ENCODE data around the gene CXCL16. TPM values are rescaled to one million over a fixed set of nuclear protein-coding genes. Genes with fewer than 3 reads are reported as not detected.

Gene CXCL16
- total RNA-seq, 6 experiments from 2014 or later, result 0.31 to 0.92 (median 0.62) TPM

GRCh38 chr17:4738136-4739121 is 1.3 kb downstream of the CXCL16 start:
- peak overlapping the region; percentile 72 for H3K4me3 Mint-ChIP-seq
- DNase-seq, result no peak
- H3K27me3 Mint-ChIP-seq (ENCODE audit: insufficient read depth), result peaks cover 40% of the 10 kb centered on the region
- no peaks in the 10 kb centered on the region for H3K36me3 Mint-ChIP-seq (ENCODE audit: low read depth)
- H3K4me1 Mint-ChIP-seq (ENCODE audit: low read depth), result peaks cover 15% of the 10 kb centered on the region
- TF ChIP-seq CTCF (IDR thresholded peaks at IDR 0.05), result no peak
- H3K27ac Mint-ChIP-seq, result no peak overlapping the region
- H3K9me3 Mint-ChIP-seq, result no peaks in the 10 kb centered on the region

- H3K4me3 Mint-ChIP-seq, result no peak overlapping the region
Observed at GRCh38 chr17:4735876-4736651, 3.7 kb downstream of the CXCL16 start.

GRCh38 chr17:4734857-4735475 is 4.8 kb downstream of the CXCL16 start:
- Mint-ChIP-seq H3K27ac (no peak overlapping the region), H3K4me3 (no peak overlapping the region), H3K9me3 (no peaks in the 10 kb centered on the region), H3K4me1 (ENCODE audit: low read depth) (peaks cover 24% of the 10 kb centered on the region), H3K36me3 (ENCODE audit: low read depth) (no peaks in the 10 kb centered on the region), H3K27me3 (ENCODE audit: insufficient read depth) (peaks cover 12% of the 10 kb centered on the region)
- no peak for TF ChIP-seq CTCF (IDR thresholded peaks at IDR 0.05)
- DNase-seq, result no peak

More at GRCh38 chr17:4735876-4736651, 3.7 kb downstream of the CXCL16 start:
- peaks cover 21% of the 10 kb centered on the region for H3K27me3 Mint-ChIP-seq (ENCODE audit: insufficient read depth)
- DNase-seq, result no peak
- peaks cover 16% of the 10 kb centered on the region for H3K4me1 Mint-ChIP-seq (ENCODE audit: low read depth)
- no peaks in the 10 kb centered on the region for H3K9me3 Mint-ChIP-seq
- no peak overlapping the region for H3K27ac Mint-ChIP-seq
- no peak for TF ChIP-seq CTCF (IDR thresholded peaks at IDR 0.05)
- H3K36me3 Mint-ChIP-seq (ENCODE audit: low read depth), result no peaks in the 10 kb centered on the region

- peaks cover 16% of the 10 kb centered on the region for H3K4me1 Mint-ChIP-seq (ENCODE audit: low read depth)
- peak overlapping the region; percentile 26; the same call in 1 of the 2 replicates for H3K4me3 Mint-ChIP-seq
- H3K27me3 Mint-ChIP-seq (ENCODE audit: insufficient read depth), result peaks cover 7% of the 10 kb centered on the region
- no peaks in the 10 kb centered on the region for H3K9me3 Mint-ChIP-seq
- TF ChIP-seq CTCF (IDR thresholded peaks at IDR 0.05), result peak; percentile 46; the same call in 1 of the 2 replicates
- no peaks in the 10 kb centered on the region for H3K36me3 Mint-ChIP-seq (ENCODE audit: low read depth)
- no peak for DNase-seq
- H3K27ac Mint-ChIP-seq, result no peak overlapping the region
Observed at GRCh38 chr17:4733073-4733531, 6.6 kb downstream of the CXCL16 start.

- H3K27me3 Mint-ChIP-seq (ENCODE audit: insufficient read depth), result peaks cover 12% of the 10 kb centered on the region
- H3K27ac Mint-ChIP-seq, result no peak overlapping the region
- no peaks in the 10 kb centered on the region for H3K9me3 Mint-ChIP-seq
Observed at GRCh38 chr17:4728124-4728523, 11.6 kb downstream of the CXCL16 start.

More at GRCh38 chr17:4728124-4728523, 11.6 kb downstream of the CXCL16 start:
- no peak for TF ChIP-seq CTCF (IDR thresholded peaks at IDR 0.05)
- no peak overlapping the region for H3K4me3 Mint-ChIP-seq
- H3K4me1 Mint-ChIP-seq (ENCODE audit: low read depth), result peaks cover 9% of the 10 kb centered on the region
- no peaks in the 10 kb centered on the region for H3K36me3 Mint-ChIP-seq (ENCODE audit: low read depth)
- DNase-seq, result no peak

Measured in HFFc6 (cell line).